22Rv1 (cell line): Measurements from ENCODE around the gene IGFL3.

Source experiments
- H3K27ac ChIP-seq: fragments of 450-650 bp; 2 replicates; pipeline ENCODE4 v1.5.1; 2017
- ZFX ChIP-seq: fragments of 450-650 bp; IDR thresholded peaks from 2 replicates; pipeline ENCODE4 v1.6.1; 2017; ENCODE audit warnings: antibody characterized with exemption, borderline replicate concordance
- TF ChIP-seq, protein P1 (sequence below): fragments of 450-650 bp; IDR thresholded peaks from 2 replicates; pipeline ENCODE4 v1.5.1; 2017; ENCODE audit warnings: mild to moderate bottlenecking

Gene IGFL3

DNA sequence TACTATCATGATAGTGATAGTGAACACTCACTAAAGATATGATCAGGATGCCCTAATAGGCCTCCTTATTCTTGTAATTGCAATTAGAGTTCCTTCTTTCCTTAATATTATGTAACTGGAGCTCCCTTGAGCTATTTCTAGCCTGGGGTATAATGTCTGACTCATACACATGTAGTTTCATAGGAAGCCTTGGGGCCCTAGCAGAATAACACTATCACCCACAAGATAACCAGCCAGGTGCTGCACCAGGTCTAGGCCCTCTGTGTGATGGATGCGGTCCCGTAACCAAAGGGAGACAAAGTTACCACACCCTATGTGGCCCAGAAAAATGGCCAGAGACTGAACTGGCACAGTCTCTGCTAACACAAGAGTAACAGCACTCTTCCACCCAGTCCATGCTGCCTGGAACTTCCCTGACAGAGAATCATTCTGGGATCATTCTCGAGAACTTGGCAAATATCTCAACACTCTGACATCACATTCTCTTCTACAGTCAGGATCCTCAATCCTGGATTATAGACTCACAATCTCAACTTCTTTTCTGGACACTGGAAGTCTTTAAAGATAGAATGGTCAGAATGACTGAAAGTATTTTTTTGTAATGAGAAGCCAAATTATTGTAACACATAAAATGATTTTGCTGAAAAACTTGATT is 51.1 kb downstream of the IGFL3 start:
- H3K27ac ChIP-seq = no peak overlapping the region
- no peak for TF ChIP-seq ZFX
- TF ChIP-seq, protein P1, sequence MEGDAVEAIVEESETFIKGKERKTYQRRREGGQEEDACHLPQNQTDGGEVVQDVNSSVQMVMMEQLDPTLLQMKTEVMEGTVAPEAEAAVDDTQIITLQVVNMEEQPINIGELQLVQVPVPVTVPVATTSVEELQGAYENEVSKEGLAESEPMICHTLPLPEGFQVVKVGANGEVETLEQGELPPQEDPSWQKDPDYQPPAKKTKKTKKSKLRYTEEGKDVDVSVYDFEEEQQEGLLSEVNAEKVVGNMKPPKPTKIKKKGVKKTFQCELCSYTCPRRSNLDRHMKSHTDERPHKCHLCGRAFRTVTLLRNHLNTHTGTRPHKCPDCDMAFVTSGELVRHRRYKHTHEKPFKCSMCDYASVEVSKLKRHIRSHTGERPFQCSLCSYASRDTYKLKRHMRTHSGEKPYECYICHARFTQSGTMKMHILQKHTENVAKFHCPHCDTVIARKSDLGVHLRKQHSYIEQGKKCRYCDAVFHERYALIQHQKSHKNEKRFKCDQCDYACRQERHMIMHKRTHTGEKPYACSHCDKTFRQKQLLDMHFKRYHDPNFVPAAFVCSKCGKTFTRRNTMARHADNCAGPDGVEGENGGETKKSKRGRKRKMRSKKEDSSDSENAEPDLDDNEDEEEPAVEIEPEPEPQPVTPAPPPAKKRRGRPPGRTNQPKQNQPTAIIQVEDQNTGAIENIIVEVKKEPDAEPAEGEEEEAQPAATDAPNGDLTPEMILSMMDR = no peak
